ENCODE results near the gene ALDOA. TPM values are rescaled to one million over a fixed set of nuclear protein-coding genes. Genes with fewer than 3 reads are reported as not detected.

The ALDOA gene
- total and polyA plus RNA-seq, 9 of the 15 experiments (the other 6 are each of a cell fraction or from before 2014, with no cell fraction given): 311 to 2,224 (median 1,293) TPM

DNA sequence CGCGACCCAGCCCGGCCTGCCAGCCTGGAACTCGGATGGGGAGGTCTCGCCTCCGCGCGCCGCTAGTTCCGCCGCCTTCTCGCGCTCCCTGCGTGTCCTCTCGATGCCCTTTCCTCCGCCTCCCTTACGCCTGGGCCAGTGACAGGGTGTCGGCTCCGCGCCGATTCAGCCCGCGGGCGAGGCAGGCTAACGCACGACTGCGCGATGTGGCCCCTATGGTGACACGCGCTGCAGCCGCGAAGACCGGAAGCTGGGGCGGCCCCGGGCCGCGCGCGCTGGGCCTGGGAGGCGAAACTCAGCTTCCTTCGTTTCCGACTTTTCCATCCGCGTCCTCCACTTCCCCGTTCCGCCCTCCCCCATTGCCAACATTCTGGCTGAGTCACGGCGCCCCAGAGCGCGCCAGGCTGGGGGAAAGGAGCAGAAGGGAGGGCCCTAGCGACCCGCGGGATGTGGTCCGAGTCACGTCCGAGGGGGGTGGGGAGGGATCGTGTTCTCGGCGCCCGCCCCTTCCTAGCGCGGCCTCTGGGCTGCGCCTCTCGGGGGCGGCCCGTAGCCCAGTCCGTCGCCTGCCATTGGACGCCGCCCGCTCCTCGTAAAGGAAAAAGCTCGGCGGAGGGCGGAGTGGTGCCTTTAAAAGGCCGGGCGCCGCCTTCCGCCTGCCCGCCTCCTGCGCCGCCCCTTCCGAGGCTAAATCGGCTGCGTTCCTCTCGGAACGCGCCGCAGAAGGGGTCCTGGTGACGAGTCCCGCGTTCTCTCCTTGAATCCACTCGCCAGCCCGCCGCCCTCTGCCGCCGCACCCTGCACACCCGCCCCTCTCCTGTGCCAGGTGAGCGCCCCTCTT, at the start of gene ALDOA (continued):
- TF ChIP-seq GMEB1 (CRISPR knock-in tag; IDR thresholded peaks at IDR 0.05) (no peak; the same call in 1 of the 2 replicates), MTA1 (IDR thresholded peaks at IDR 0.05; ENCODE audit: borderline replicate concordance) (no peak), NCOA2 (IDR thresholded peaks at IDR 0.05; ENCODE audit: partially characterized antibody in 2 of 2) (no peak), EGR1 (conservative IDR thresholded peaks at IDR 0.05) (peak; percentile 46; the same call in 1 of the 2 replicates), CHD1 (IDR thresholded peaks at IDR 0.05; ENCODE audit: low read length) (peak; percentile 85), ETS1 (conservative IDR thresholded peaks at IDR 0.05; ENCODE audit: control insufficient read depth, low read depth, low read length) (no peak; the same call in none of the 2 replicates), HDGF (IDR thresholded peaks at IDR 0.05) (no peak), SIN3A (IDR thresholded peaks at IDR 0.05; ENCODE audit: borderline replicate concordance in 2 of 2, control insufficient read depth in 1 of 2, low read depth in 2 of 2, low read length in 2 of 2) (peak; percentile 68 to 95), NFE2L1 (tag; IDR thresholded peaks at IDR 0.05; ENCODE audit: borderline replicate concordance, low read depth) (no peak), MTA2 (IDR thresholded peaks at IDR 0.05; ENCODE audit: low read depth) (0 out of 2 replicates have a peak, but pooled peaks have one; percentile 4), SMARCE1 (IDR thresholded peaks at IDR 0.05) (peak; percentile 23; the same call in 1 of the 2 replicates)
- TF ChIP-seq, protein P1, sequence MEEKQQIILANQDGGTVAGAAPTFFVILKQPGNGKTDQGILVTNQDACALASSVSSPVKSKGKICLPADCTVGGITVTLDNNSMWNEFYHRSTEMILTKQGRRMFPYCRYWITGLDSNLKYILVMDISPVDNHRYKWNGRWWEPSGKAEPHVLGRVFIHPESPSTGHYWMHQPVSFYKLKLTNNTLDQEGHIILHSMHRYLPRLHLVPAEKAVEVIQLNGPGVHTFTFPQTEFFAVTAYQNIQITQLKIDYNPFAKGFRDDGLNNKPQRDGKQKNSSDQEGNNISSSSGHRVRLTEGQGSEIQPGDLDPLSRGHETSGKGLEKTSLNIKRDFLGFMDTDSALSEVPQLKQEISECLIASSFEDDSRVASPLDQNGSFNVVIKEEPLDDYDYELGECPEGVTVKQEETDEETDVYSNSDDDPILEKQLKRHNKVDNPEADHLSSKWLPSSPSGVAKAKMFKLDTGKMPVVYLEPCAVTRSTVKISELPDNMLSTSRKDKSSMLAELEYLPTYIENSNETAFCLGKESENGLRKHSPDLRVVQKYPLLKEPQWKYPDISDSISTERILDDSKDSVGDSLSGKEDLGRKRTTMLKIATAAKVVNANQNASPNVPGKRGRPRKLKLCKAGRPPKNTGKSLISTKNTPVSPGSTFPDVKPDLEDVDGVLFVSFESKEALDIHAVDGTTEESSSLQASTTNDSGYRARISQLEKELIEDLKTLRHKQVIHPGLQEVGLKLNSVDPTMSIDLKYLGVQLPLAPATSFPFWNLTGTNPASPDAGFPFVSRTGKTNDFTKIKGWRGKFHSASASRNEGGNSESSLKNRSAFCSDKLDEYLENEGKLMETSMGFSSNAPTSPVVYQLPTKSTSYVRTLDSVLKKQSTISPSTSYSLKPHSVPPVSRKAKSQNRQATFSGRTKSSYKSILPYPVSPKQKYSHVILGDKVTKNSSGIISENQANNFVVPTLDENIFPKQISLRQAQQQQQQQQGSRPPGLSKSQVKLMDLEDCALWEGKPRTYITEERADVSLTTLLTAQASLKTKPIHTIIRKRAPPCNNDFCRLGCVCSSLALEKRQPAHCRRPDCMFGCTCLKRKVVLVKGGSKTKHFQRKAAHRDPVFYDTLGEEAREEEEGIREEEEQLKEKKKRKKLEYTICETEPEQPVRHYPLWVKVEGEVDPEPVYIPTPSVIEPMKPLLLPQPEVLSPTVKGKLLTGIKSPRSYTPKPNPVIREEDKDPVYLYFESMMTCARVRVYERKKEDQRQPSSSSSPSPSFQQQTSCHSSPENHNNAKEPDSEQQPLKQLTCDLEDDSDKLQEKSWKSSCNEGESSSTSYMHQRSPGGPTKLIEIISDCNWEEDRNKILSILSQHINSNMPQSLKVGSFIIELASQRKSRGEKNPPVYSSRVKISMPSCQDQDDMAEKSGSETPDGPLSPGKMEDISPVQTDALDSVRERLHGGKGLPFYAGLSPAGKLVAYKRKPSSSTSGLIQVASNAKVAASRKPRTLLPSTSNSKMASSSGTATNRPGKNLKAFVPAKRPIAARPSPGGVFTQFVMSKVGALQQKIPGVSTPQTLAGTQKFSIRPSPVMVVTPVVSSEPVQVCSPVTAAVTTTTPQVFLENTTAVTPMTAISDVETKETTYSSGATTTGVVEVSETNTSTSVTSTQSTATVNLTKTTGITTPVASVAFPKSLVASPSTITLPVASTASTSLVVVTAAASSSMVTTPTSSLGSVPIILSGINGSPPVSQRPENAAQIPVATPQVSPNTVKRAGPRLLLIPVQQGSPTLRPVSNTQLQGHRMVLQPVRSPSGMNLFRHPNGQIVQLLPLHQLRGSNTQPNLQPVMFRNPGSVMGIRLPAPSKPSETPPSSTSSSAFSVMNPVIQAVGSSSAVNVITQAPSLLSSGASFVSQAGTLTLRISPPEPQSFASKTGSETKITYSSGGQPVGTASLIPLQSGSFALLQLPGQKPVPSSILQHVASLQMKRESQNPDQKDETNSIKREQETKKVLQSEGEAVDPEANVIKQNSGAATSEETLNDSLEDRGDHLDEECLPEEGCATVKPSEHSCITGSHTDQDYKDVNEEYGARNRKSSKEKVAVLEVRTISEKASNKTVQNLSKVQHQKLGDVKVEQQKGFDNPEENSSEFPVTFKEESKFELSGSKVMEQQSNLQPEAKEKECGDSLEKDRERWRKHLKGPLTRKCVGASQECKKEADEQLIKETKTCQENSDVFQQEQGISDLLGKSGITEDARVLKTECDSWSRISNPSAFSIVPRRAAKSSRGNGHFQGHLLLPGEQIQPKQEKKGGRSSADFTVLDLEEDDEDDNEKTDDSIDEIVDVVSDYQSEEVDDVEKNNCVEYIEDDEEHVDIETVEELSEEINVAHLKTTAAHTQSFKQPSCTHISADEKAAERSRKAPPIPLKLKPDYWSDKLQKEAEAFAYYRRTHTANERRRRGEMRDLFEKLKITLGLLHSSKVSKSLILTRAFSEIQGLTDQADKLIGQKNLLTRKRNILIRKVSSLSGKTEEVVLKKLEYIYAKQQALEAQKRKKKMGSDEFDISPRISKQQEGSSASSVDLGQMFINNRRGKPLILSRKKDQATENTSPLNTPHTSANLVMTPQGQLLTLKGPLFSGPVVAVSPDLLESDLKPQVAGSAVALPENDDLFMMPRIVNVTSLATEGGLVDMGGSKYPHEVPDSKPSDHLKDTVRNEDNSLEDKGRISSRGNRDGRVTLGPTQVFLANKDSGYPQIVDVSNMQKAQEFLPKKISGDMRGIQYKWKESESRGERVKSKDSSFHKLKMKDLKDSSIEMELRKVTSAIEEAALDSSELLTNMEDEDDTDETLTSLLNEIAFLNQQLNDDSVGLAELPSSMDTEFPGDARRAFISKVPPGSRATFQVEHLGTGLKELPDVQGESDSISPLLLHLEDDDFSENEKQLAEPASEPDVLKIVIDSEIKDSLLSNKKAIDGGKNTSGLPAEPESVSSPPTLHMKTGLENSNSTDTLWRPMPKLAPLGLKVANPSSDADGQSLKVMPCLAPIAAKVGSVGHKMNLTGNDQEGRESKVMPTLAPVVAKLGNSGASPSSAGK (IDR thresholded peaks at IDR 0.05): peak; percentile 95

Data from K562 (cell line).